SK-N-SH treated with all-trans-retinoic acid at 6 μM for 48 hours (cell line): ENCODE measurements around the gene USP48.

Experiments used
- ARNTL ChIP-seq: fragments of 450-650 bp; formaldehyde crosslinking; IDR thresholded peaks from 2 replicates; pipeline ENCODE4 v1.5.0; 2020; ENCODE audit warnings: low read depth, mild to moderate bottlenecking, moderate library complexity, borderline replicate concordance
- CSDC2 ChIP-seq: fragments of 250-450 bp; sonication (Bioruptor Pico); IDR thresholded peaks from 2 replicates; pipeline ENCODE4 v1.5.0; 2020; ENCODE audit warnings: mild to moderate bottlenecking, moderate library complexity
- GLIS3 ChIP-seq: fragments of 250-450 bp; sonication (Bioruptor Pico); IDR thresholded peaks from 2 replicates; pipeline ENCODE4 v1.5.0; 2020; ENCODE audit warnings: mild to moderate bottlenecking, moderate library complexity
- PPARA ChIP-seq: fragments of 250-450 bp; sonication (Bioruptor Pico); IDR thresholded peaks from 2 replicates; pipeline ENCODE4 v1.5.0; 2020; ENCODE audit warnings: mild to moderate bottlenecking, borderline replicate concordance
- RARB ChIP-seq: fragments of 250-450 bp; sonication (Bioruptor Pico); IDR thresholded peaks from 2 replicates; pipeline ENCODE4 v1.8.0; 2021; ENCODE audit warnings: mild to moderate bottlenecking, moderate library complexity
- TOX ChIP-seq: fragments of 250-450 bp; sonication (Bioruptor Pico); IDR thresholded peaks from 2 replicates; pipeline ENCODE4 v1.8.0; 2021; ENCODE audit warnings: mild to moderate bottlenecking, moderate library complexity, borderline replicate concordance
- TSHZ2 ChIP-seq: fragments of 250-450 bp; sonication (Bioruptor Pico); IDR thresholded peaks from 2 replicates; pipeline ENCODE4 v1.5.0; 2020; ENCODE audit warnings: mild to moderate bottlenecking, moderate library complexity
- ZC3H10 ChIP-seq: fragments of 250-450 bp; sonication (Bioruptor Pico); IDR thresholded peaks from 2 replicates; pipeline ENCODE4 v1.5.1; 2021; ENCODE audit warnings: mild to moderate bottlenecking, moderate library complexity
- ZFP3 ChIP-seq: fragments of 250-450 bp; sonication (Bioruptor Pico); IDR thresholded peaks from 2 replicates; pipeline ENCODE4 v1.5.0; 2020; ENCODE audit warnings: mild to moderate bottlenecking, moderate library complexity
- ZFP30 ChIP-seq: fragments of 450-650 bp; formaldehyde crosslinking; IDR thresholded peaks from 2 replicates; pipeline ENCODE4 v1.5.0; 2022; ENCODE audit warnings: mild to moderate bottlenecking, moderate library complexity
- ZNF565 ChIP-seq: fragments of 450-650 bp; formaldehyde crosslinking; conservative IDR thresholded peaks from 2 replicates; pipeline ENCODE4 v1.5.0; 2020; ENCODE audit warnings: low read depth, mild to moderate bottlenecking, moderate library complexity
- TF ChIP-seq, protein P1 (sequence below): fragments of 250-450 bp; sonication (Bioruptor Pico); IDR thresholded peaks from 2 replicates; pipeline ENCODE4 v1.5.1; 2020; ENCODE audit warnings: low read depth, mild to moderate bottlenecking, moderate library complexity
- TF ChIP-seq, protein P2 (sequence below): fragments of 250-450 bp; sonication (Bioruptor Pico); IDR thresholded peaks from 2 replicates; pipeline ENCODE4 v1.8.0; 2020; ENCODE audit warnings: mild to moderate bottlenecking, moderate library complexity, borderline replicate concordance

- no peak for TF ChIP-seq TSHZ2
- TF ChIP-seq, protein P1, sequence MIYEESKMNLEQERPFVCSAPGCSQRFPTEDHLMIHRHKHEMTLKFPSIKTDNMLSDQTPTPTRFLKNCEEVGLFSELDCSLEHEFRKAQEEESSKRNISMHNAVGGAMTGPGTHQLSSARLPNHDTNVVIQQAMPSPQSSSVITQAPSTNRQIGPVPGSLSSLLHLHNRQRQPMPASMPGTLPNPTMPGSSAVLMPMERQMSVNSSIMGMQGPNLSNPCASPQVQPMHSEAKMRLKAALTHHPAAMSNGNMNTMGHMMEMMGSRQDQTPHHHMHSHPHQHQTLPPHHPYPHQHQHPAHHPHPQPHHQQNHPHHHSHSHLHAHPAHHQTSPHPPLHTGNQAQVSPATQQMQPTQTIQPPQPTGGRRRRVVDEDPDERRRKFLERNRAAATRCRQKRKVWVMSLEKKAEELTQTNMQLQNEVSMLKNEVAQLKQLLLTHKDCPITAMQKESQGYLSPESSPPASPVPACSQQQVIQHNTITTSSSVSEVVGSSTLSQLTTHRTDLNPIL (CRISPR knock-in tag), result no peak
- TF ChIP-seq, protein P2, sequence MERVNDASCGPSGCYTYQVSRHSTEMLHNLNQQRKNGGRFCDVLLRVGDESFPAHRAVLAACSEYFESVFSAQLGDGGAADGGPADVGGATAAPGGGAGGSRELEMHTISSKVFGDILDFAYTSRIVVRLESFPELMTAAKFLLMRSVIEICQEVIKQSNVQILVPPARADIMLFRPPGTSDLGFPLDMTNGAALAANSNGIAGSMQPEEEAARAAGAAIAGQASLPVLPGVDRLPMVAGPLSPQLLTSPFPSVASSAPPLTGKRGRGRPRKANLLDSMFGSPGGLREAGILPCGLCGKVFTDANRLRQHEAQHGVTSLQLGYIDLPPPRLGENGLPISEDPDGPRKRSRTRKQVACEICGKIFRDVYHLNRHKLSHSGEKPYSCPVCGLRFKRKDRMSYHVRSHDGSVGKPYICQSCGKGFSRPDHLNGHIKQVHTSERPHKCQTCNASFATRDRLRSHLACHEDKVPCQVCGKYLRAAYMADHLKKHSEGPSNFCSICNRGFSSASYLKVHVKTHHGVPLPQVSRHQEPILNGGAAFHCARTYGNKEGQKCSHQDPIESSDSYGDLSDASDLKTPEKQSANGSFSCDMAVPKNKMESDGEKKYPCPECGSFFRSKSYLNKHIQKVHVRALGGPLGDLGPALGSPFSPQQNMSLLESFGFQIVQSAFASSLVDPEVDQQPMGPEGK (CRISPR knock-in tag), result no peak
- no peak for TF ChIP-seq ZC3H10 (CRISPR knock-in tag)
- TF ChIP-seq ZFP30, result no peak
- no peak for TF ChIP-seq ARNTL (CRISPR knock-in tag)
- TF ChIP-seq ZFP3, result no peak
- no peak for TF ChIP-seq TOX (CRISPR knock-in tag)
- TF ChIP-seq CSDC2 (CRISPR knock-in tag), result no peak
- no peak for TF ChIP-seq ZNF565 (CRISPR knock-in tag)
- TF ChIP-seq RARB, result no peak
- no peak for TF ChIP-seq GLIS3 (CRISPR knock-in tag)
- TF ChIP-seq PPARA (CRISPR knock-in tag), result no peak
Measured at GRCh38 chr1:21637514-21637913, 145.4 kb downstream of the USP48 start.
